Fibroblast of pulmonary artery (primary cell): ENCODE measurements around the gene MMEL1.
"Not testable (repeated sequence)": the region's sequence is repeated elsewhere in the genome, so short reads cannot be mapped to it uniquely, and the experiment has no call there.

Experiments
- DNase-seq: peaks from one replicate; pipeline ENCODE4 v3.0.0-alpha.2; 2010; ENCODE audit warnings: low read depth
- H3K4me3 ChIP-seq: replicated peaks from 2 replicates; pipeline ENCODE4 v1.5.1; 2011; ENCODE audit warnings: low read depth, mild to moderate bottlenecking, control low read depth, low read length, moderate library complexity
- TF ChIP-seq, protein P1 (sequence below): IDR thresholded peaks from 2 replicates; pipeline ENCODE4 v1.5.1; 2011; ENCODE audit warnings: mild to moderate bottlenecking, control low read depth, low read length, inconsistent platforms; ENCODE audit errors: missing control alignments

The MMEL1 gene

DNA sequence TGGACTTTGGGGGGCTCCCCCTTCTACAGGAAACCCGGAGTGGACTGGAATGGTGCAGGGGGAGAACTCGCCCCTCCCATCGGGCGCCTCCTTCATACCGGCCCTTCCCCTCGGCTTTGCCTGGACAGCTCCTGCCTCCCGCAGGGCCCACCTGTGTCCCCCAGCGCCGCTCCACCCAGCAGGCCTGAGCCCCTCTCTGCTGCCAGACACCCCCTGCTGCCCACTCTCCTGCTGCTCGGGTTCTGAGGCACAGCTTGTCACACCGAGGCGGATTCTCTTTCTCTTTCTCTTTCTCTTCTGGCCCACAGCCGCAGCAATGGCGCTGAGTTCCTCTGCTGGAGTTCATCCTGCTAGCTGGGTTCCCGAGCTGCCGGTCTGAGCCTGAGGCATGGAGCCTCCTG, 76.5 kb downstream of the MMEL1 start, which contains the start of gene TNFRSF14:
TNFRSF14 (plus strand) TSS at position 95 of the 401 bp plus-strand sequence; CDS start at position 389, 294 bp downstream.
- TF ChIP-seq, protein P1, sequence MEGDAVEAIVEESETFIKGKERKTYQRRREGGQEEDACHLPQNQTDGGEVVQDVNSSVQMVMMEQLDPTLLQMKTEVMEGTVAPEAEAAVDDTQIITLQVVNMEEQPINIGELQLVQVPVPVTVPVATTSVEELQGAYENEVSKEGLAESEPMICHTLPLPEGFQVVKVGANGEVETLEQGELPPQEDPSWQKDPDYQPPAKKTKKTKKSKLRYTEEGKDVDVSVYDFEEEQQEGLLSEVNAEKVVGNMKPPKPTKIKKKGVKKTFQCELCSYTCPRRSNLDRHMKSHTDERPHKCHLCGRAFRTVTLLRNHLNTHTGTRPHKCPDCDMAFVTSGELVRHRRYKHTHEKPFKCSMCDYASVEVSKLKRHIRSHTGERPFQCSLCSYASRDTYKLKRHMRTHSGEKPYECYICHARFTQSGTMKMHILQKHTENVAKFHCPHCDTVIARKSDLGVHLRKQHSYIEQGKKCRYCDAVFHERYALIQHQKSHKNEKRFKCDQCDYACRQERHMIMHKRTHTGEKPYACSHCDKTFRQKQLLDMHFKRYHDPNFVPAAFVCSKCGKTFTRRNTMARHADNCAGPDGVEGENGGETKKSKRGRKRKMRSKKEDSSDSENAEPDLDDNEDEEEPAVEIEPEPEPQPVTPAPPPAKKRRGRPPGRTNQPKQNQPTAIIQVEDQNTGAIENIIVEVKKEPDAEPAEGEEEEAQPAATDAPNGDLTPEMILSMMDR = peak; percentile 7
- DNase-seq = peak; percentile 35
- peak within 1 kb of the TSS; percentile 54 for H3K4me3 ChIP-seq

DNA sequence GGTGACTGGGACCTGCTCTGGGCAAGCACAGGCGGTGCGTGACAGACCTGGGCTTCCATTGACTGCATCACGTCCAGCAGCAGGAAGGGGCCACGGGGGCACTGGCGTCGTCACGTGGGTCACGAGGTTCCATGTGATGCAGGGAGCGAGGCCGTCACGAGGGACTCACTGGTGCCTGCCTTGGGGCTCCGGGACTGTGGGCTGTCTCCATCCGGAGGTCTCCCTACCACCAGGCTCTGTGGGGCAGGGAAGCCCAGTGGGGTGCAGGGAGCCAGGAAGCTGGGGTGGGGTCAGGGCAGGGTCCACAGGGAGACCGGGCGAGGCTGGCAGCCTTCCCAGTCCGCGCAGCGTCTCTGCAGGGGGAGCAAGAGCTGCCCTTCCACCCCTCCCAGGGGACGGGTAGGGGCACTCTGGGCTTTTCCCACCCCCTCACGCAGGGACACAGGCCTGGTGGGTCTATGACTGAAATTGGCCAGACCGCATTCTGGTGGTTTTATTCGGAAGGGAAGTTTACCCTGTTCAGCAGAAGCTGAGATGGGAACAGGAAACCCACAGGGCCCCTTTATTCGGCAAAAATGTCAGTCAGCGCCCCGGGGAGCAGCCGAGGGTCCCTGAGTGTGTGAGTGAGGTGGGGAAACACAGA, 77.1 kb downstream of the MMEL1 start:
- DNase-seq = no peak
- H3K4me3 ChIP-seq = peak overlapping the region; percentile 54
- TF ChIP-seq, protein P1 = no peak

DNA sequence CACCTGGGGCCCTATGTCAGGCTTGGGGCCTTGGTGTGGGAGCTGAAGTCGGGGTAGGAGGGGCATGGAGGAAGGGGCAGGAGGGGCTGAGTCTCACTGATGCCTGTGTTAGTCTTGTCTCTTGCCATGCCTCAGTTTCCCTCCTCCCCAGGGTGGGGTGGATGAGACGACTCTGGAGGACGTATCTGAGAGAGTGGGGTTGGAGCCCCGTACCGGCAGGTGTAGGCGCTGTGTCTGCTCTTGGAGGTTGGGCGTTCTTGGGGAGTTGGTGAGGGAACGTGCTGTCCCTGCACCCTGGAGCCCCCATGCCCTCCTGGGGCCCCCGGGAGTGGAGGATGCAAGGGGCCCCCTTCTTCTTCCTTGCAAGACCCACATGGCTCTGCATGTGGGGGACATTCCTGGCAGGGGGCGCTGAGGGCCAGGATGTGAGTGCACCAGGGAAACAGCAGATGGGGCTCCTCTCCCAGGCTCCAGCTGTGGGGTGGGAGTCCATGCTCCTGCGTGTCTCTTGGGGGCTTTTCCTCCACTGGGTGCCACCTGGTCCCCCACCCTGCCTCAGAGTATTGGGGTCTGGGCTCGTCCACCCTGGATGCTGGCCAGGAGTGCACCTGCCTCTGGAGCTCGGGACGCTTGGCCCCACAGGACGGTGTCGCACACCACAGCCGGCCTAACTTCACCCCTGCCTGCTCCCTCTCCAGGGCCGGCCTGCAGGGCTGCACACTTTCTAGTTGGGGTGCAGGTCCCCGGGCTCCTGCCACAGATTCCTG, 78.0 kb downstream of the MMEL1 start:
- DNase-seq = no peak

DNA sequence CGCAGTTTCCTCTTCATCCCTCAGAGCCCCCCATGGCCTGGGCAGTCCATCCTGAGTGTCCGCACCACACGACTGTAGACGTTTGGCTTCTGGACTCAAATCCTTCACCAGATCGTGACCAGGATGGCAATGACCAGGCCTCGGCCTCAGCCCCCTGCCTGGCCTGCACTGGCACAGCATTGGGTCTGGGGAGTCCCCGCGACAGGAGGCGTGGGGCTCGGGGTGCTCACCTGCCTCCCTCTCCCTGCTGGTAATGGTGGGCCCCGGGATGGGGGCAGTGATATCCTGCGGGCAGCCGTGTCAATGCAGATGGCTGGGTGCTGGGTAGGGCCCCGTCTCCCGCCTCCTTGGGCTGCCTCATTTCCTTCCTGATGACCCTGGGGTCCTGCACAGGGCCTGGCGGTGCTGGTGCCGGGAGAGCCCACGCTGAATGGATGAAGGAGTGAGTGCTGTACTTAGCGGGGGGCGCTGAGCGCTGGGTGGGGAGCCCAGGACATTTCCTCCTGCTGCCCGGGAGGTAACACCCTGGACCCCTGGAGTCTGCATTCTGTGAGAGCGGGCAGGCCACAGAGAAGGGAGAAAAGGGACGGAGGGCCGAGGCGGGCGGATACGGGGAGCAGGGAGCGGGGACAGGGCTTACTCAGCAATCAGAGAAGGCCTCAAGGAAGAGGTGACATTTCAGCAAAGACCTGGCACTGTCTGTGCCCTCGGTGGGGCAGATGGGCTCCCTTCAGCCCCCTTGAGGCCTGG, 78.8 kb downstream of the MMEL1 start:
- no peak overlapping the region for H3K4me3 ChIP-seq
- no peak for DNase-seq
- TF ChIP-seq, protein P1 = no peak

More for the DNA sequence above, 78.0 kb downstream of the MMEL1 start:
- TF ChIP-seq, protein P1 = peak; percentile 35
- no peak overlapping the region for H3K4me3 ChIP-seq

DNA sequence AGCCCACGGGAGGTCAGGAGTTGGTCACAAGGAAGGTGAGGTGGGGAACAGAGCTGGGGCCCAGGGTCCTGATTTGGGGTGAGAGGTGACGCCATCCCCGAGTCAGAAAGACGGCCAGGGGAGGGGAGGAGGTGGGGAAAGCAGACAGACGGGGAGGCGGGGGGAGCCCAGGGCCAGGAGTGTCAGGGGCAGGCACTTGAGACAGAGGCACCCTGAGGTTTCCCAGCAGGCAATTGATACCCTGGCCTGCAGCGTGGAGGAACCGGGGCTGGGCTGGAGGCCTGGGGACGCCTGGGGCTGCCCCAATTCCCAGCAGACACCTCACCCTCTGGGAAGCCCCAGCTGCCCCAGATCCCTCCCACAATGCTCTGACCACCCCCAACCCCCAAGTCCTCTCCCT, 79.7 kb downstream of the MMEL1 start:
- not testable (repeated sequence) for H3K4me3 ChIP-seq, DNase-seq

DNA sequence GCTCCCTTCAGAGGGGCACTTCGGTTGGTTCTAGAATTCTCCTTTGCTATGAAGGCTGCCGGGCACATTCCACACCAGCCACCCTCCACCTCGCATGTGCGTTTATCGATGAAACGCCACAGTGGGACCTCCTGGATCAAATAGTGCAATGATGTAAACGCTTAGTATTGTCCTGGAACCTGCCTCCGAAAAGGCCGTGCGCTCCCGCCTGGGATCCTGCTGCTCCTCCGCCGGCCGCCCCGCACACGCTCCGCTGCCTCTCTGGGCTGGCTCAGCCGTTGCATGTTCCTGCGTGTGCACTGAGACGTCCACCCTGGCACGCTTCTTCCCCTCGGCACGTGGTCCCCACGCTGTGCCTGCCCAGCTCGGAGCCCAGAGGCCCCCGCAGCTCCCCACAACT, 80.6 kb downstream of the MMEL1 start:
- TF ChIP-seq, protein P1 = no peak
- H3K4me3 ChIP-seq = no peak overlapping the region
- no peak for DNase-seq

DNA sequence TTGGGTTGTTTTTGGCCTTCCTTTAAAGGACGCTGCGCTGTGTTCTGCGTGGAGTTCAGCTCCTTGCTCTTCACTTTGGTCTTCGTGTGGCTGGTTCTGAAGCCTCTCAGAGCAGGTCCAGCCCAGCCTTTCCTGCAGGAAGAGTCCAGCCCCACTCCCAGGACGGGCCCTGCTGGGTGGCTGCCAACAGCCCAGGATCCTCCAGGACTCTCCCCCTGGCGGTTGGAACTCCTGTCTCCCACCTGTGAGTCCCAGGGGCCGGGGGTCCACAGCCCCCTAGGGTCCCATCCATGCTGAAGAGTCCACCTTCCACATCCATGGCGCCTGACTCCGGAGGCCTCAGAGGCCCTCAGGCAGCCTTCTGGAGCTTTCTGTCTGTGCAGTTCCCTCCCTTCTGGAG, 81.3 kb downstream of the MMEL1 start:
- not testable (repeated sequence) for DNase-seq, H3K4me3 ChIP-seq

DNA sequence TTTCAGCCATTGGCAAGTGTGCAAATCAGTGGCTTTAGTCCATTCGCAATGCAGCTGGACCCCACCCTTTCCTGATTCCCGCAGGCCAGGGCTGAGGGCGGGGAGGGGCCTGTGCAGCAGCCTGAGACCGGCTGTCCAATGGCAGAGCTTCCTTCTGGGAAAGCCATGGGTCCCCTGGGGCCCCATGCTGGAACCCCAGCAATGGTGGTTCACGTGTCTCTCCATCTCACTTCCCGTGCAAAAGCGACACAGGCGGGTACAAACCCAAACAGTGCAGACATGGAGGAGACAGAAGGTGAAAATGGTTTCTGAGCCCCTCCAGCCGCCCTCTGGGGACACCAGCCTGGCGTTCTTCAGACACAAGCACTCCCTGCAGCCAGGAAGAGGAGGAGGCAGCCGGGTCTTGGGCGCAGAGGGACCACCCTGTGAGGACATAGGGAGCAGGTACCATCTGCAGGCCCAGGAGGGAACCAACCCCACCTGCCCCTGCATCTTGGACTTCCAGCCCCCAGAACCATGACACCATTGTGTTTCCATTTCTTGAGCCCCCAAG, 82.4 kb downstream of the MMEL1 start:
- not testable (repeated sequence) for H3K4me3 ChIP-seq, DNase-seq

DNA sequence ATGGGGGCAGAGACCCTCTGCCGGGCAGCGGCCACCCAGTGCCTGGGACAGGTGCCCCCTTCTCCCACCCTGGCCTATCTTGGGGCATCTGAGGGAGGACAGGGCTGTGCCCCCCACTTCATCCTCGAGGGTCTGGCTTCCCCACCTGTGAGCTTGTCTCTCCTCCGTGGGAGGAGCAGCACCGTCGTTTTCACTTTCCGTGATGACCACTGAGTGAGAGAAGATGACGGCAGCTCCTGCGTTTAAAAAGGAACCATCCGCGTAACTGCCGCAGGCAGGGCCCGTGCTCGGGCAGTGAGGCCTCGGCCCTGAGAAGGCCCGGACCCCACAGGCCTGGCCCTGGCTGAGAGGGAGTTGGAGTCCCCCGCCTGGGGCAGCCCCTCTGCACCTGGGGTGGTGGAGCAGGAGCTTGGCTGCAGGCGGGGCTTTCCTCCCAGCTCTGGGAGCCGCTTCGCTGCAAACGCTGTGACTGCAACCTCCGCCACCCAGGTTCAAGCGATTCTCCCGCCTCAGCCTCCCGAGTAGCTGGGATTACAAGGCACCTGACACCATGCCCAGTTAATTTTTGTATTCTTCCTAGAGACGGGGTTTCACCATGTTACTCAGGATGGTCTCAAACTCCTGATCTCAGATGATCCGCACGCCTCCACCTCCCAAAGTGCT, 83.3 kb downstream of the MMEL1 start:
- H3K4me3 ChIP-seq, DNase-seq: not testable (repeated sequence)
